ENCODE results near the gene SHISA4.
"Not testable (repeated sequence)": the region's sequence is repeated elsewhere in the genome, so short reads cannot be mapped to it uniquely, and the experiment has no call there.

Gene SHISA4

DNA sequence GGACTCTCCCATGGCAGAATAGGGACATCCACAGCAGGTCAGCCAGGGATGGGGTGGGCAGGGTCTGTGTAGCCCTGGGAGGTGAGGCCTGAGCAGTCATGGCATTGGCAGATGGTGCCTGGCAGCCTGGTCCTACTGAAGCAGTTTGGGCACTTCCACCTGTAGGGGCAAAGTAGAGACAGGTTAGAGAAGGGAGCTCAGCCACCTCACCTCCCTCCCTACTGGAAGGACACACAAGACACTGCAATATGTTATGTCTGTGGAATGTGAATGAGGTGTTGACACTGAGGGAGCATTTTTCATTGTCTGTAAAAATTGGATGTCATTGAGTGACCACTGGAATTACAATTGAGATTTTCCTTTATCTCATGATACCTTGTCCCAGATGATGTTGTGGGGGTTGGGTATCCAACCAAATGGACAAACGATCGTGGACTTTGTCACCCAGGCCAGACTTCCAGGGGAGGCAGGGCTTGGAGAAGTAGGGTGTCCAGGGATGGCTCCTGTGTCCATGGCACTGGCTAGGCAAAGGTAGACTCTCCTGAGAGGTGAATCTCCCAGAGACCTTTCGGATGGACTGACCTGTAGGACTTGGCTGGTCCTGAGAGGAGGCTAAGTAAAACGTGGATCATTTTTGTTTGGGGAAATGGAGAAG lies 9.7 kb downstream of the SHISA4 start:
- DNase-seq (ENCODE audit: low read depth, low spot score), result no peak

DNA sequence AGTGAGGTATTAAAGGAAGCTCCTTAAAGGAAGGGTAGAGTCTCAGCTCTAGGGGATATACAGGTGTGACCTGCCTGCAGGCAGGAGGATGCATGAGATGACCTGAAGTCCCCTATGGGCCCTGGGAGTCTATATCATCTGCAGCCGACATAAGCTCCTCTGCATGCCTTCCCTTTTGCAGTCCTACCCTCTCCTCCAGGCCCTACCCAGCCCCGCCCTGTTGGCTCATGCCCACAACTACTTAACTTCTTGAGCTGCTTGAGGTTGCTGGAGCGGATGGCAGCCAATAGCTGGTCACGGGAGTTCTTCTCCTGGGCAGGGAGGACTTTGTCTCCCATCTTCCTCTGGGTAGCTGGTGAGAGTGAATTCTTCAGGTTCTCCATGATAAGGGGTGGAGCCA lies 10.3 kb downstream of the SHISA4 start:
- DNase-seq (ENCODE audit: low read depth, low spot score), result no peak

DNA sequence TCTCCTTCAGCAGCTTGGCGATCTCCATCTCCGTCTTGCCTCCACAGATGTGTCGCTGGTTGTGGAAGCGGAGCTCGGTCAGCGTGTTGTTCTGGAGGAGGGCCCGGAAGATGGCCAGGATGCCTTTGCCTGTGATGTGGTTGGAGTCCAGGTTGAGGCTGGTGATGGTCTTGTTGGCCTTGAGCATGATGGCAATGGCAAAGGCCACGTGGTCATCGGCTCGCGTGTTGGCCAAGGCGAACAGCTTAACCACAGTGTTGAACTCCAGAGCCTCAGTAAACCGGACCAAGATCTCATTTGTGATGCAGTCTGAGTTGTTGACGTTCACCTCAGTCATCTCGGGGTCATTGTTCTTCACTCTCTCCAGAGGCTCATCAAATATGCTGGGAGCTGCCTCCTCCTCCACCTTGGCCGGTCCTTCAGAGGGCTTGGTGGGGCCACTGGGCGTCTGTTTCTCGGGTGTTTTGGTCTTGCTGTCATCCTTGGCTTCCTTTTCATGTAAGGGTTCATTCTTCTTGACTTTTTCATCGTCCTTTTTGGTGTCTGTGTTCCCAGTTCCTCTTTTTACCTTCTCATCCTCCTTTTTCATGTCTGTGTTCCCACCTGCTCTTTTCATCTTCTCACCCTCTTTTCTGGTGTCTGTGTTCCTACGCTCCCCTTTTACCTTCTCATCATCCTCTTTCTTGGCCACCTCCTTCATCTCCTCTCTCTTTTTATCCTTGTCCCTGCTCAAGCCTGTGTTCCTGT lies 11.2 kb downstream of the SHISA4 start:
- DNase-seq (ENCODE audit: low read depth, low spot score), result no peak

DNA sequence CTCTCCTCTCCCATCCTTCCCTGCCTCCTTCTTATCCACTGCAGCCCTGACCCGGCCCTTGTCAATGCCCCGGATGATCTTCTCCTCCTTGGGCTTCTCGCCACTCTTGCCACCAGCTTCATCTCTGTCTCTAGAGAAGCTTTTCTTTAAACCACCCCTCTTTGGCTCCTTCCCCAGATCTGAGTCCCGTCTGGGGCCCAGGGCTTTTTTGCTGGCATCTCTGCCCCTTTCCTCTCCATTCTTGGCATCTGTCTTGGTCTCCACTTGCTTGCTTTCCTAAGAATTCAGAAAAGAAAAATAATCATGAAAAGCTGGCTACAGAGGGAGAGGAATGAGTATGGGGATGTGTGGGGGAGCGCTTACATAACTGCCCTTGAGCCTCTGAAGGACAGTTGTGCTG lies 11.8 kb downstream of the SHISA4 start:
- DNase-seq (ENCODE audit: low read depth, low spot score), result no peak

DNA sequence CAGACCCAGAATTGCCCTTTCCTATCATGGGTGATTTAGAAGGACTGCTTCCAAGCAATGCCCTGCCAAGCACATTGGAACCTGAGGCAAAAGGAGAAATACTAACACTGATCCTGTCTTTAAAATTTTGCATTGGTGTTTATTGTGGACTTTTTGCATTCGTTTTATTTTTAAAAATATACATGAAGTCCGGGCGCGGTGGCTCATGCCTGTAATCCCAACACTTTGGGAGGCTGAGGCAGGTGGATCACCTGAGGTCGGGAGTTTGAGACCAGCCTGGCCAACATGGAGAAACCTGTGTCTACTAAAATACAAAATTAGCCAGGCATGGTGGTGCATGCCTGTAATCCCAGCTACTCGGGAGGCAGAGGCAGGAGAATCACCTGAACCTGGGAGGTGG lies 12.3 kb downstream of the SHISA4 start:
- not testable (repeated sequence) for DNase-seq (ENCODE audit: low read depth, low spot score)

DNA sequence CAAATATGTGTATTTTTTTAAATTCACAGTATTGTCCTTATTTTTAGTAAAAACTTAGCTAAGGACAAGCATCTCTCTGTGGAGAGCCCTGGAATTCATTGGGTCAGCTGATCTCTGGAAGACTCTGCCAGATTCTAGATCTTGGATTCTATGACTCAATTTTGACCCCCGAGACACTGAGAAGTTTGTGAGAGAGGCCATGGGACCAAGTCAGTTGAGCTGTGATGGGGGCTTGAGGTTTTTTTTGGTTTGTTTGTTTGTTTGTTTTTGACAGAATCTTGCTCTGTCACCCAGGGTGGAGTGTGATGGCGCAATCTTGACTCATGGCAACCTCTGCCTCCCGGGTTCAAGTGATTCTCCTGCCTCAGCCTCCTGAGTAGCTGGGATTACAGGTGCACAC lies 13.5 kb downstream of the SHISA4 start:
- DNase-seq (ENCODE audit: low read depth, low spot score), result no peak

DNA sequence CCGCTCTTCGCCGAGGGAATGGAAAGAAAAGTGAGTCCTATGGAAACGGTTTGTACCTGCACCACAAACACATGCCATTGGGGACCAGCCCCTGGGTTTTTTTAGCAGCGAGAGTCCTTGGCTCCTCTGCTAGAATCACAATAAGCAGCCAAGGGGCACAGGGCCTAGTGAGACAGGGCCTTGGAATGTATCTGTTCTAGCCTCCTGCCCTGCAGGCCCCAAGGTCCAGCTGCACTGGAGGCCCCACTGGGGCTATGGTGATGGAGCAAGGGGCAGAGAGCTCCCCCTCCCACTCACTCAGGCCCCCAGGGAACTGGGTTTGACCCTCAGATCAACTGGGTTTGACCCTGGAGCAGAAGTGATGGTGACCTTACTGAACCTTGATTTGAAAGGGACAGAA lies 14.4 kb downstream of the SHISA4 start:
- DNase-seq (ENCODE audit: low read depth, low spot score), result no peak

DNA sequence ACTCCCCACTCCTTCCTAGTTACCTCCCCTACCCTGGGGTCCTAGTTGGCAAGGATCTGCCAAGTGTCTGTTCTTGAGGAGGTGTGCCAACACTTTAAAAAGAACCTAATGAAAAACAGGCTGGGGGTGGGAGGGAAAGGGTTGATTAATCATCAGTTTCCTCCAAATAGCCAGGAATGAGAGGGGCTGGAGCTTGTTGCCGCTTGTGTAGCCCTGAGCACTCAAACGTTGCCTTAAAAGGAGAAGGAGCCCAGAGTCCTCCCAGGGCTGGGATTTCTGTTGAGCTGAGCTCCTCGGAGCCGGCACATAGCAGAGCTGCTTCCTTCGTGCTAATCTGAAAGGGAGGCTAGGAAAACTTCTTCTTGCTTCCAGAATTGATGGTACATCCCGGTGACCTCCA lies 15.9 kb downstream of the SHISA4 start:
- DNase-seq (ENCODE audit: low read depth, low spot score), result no peak

DNA sequence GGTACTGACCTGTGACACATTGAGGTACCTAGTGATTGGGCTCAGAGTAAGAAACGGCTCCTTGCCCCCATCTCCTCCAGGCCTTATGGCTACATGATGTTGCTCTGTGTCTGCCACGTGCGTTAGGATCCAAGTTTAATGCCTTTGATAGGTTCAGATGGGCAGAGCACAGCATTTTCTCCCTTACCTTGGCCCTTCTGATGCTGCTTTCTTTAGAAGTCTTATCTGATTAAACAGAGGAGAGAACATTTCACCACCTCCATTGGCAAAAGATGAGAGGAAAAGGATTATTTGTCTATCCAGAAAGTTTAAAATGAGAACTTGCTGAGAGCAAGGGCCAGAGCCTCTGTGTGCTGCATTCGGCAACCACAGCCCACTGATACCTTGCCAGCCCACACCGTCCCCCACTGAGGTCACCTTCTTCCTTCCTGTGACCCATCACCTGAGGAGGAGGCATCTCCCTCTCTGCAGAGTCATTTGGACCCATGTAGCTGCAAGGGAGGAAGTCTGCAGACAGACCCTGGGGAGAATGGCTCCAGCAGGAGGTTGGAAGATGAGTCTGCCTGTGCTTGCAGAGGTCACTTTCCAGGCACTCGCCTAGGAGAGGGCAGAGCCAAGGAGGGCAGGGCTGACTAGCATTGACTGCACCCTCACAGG lies 16.7 kb downstream of the SHISA4 start:
- DNase-seq (ENCODE audit: low read depth, low spot score), result no peak

DNA sequence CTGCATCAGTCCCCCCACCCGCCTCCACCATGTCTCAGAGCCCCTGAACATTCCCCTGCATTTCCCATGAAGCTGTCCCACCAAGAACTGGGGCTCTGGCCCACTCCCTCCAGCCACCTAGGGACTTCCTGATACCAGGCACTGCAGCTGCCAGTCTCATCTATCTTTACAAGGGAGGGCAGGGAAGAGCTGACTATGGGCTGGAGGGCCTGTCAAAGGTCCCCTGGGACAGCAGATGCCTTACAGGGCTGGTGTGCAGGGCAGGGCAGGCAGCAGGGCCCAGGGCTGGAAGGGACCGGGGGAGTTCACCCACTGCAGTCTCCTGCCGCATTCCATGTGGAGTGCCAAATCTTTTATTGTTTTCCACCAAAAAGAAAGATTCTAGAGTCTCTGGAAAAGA lies 17.6 kb downstream of the SHISA4 start:
- DNase-seq (ENCODE audit: low read depth, low spot score), result no peak

DNA sequence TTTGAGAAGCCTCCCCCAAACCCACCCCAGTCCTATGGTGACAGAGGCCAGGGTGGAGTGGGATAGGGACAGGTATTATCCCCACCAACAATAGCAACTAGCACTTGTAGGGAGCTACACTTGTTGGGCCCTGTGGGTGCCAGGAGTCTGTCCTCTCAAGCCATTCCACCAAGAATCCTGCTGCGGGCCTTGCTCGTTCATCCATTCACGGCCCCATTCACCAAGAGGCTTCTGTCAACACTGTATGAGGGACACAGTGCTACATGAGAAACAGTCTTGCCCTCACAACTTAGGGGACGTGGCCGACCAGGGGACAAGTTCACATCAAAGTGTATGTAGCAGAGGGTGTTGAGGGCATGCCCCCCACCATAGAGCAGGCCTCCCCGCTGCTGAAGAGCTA lies 18.9 kb downstream of the SHISA4 start:
- DNase-seq (ENCODE audit: low read depth, low spot score), result no peak

DNA sequence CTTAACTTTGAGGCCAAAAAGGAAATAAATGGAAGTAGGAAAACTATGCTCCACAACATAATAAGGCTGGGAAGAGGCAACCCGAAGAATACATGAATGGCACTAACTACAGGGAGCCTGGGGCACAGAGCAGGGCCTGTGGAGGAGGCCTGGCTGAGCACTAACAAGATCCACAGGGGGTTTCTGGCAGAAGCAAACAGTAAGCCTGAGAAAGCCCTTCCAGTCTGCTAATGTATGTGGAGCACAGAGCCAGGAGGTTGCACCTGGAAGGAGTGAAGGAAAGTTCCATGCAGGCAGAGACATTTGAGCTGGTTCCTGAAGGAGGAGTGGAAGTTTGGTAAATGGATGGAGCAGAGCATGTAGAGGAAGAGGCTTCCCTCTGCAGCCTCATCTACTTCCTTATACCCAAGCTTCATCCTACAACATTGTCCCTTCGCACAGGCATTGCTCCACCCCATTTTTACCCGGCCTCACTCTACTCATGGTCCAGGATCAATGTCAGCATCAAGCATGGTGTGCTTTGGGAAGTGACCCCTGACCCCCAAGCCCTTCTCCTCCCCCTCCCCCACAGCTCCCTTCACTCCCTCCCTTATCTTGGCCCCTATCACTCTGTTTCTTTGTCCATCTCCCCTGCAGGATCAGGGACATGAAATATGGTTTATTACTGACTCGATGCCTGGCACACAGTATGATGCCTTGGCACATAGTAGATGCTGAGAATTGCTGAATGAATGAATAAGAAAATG lies 23.3 kb downstream of the SHISA4 start:
- peak; percentile 79 for DNase-seq (ENCODE audit: low read depth, low spot score)

DNA sequence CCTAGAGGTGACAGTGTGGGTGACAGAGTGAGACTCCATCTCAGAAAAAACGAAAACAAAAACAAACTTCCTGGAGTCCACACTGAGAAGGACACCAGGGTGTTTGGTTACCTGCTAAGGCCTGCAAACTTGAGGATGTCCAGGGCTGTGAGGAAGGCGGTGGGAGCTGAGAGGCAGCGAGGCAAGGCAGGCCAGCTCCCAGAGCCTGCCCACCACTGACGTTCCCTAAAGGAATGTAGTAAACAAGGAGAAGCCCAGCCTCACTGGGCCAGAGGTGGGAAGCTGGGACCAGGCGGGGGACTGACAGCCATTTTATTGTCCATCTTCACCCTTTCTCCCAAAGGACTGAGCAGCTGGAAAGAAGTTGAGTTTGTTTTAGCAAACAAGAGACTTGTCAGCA lies 24.1 kb downstream of the SHISA4 start:
- no peak for DNase-seq (ENCODE audit: low read depth, low spot score)

DNA sequence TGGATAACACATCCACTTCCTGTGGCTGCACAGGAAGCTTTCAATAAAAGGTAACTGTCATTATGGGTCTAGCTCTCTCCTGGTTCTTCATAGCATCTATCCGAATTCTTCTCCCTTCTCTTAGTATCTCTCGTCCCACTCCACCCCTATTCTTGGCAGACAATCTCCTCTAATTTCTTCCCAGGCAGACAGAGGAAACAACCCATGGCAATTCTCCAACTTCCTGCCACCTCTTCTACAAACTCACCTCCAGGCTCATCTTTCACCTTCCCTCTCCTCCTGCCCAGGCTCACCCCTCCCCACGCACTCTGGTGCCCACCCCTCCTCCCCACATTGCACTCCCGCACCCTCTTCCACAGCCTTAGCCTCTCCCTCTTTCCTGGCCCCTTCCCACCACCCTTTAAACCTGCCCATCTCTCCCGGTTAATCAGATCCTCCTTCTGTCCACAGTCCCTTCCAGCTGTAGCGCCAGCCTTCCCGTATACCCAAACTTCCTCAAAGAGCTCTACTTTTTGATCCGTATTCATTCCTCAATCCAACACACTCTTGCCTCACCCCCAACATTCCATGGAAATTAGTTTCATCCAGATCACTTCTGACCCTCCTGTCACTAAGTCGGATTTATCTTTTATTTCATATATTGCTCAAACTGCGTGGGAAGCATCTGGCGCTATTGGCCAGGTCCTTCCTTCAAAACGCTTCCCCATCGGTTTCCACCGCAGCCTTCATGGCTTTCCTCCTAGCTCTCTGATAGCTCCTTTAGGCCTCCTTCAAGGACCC lies 25.9 kb downstream of the SHISA4 start:
- DNase-seq (ENCODE audit: low read depth, low spot score), result no peak

DNA sequence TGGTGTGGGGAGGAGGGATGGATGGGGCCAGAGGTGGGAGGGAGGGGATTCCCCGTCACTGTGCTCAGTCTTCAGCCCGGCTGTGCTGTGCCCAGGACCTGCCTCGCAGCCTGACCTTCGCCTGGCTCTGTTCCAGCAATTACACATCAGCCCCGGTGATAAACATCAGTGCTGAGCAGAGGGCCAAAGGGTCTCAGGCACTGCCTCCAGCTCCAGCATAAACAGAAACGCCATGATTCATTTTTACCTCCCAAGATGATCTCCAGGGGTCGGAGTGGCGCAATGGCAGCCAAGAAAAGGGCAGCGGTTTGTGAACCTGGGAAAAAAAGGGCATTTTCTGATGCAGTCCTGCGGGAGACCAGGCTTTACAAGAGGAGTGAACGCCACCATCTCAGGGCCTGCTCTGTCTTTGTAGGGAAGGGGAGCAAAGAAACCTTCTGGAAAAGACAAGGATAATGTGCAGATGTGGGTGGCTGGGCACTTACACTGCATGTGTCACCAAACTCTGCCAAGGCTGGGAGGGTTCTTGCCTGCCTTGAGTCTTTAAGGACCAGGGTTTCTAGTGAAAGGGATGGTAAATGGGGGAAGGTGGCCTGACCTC lies 28.1 kb downstream of the SHISA4 start:
- peak; percentile 91 for DNase-seq (ENCODE audit: low read depth, low spot score)

DNA sequence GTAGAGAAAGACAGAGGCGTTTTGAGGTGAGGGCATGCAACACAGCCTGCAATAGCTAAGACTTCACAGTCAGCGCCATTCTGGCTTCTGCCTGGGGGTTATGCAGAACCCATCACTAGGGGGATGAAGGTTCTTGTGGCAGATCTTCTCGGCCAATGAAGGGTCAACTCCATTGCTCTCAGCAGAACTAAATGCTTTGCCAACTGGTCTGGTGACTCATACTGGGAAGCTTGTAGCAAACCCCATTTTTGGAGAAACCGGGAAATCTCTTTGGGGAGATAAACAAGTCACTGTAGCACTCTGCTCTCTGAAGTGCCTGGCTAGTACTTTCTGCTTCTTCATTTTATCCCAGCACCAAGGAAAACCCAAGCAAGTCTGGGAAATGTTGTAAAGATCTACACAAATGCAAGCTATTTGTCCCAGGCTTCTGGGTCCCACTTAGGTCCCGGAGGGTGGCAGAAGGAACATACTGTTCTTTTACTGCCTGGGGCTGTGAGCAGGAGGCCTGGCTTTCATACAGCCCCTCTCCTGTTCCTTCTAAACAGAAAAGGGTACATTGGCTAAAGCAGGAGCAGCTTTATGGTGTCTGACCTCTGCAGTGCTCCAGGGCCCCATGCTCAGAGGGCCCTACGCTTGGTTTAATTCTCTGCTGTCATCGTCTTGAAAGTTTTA lies 28.8 kb downstream of the SHISA4 start:
- no peak for DNase-seq (ENCODE audit: low read depth, low spot score)

DNA sequence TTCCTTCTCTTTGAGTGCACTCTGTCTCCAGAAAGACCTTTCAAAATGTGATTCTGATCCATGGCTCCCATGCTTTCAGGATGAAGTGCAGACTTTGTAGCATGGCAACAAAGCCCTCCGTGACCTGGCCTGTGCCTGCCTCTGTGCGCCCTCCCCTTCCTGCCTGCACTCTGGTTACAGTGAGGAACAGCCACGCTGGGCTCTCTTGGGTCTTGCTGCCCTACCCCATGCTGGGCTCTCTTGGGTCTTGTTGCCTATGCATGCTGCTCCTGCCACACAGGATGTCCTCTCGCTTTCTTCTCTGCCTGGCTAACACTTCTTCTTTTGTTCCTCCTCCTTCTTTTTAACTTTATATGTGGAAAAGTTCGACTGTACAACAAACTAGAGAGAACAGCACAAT lies 29.6 kb downstream of the SHISA4 start:
- no peak for DNase-seq (ENCODE audit: low read depth, low spot score)

DNA sequence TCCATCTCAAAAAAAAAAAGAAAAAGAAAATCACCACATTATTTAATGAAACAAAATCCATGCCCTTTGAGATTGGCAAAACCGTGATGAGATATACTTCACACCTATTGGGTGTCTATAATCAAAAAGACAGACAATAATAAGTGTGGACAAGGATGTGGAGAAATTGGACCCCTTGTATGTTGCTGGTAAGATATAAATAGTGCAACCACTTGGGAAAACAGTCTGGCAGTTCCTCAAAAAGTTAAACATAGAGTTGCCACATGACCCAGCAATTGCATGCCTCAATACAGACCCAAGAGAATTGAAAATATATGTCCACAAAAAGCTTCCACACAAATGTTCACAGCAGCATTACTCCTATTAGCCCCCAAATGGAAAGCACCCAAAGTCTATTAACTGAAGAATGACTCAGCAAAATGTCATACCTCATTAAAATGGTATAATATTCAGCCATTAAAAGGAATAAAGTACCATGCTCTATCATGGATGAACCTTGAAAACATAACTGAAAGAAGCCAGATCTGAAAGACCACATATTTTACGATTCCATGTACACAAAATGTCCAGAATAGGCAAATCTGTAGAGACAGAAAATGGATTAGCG lies 33.4 kb downstream of the SHISA4 start:
- DNase-seq (ENCODE audit: low read depth, low spot score), result no peak

DNA sequence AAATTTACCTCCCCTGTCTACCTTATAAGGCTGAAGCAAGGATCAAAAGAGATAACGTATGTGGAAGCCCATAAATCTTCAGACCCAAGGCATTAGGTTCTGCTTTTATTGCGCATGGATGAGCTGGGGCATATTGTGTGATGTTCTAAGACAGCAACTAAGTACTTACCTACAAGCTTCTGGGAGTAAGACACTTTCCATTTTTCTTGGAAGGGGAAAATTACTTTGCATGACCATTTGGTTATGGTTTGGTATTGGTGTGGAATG lies 36.5 kb downstream of the SHISA4 start:
- DNase-seq (ENCODE audit: low read depth, low spot score), result no peak

DNA sequence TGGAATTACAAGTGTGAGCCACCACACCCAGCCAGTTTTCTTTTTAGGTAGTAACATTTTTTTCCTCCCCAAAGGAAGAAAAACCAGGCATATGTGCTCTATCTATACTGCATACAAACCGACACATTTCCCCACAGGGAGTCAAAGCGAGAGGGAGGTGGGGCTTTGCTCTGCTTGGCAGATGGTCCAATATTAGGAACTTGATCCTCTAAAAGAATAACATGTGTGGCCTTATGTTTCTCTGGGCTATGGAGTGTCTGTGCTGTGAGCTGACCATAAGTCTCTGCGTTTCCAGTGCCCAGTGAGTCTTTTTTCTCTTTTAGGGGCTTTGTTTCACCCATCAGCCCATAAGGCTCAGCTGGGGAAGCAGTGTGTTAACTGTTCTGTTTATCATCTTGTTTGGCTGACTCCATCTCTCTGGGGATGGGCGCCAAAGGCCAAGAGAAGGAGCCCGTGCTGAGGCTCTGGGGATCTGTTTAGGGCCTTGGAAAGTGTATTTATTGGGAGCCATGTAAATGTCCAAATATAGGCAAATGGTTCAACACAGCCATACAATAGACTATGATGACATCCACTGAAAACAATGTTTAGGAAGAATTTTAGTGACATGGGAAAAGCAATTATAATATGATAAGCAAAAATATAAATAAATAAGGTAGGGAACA lies 37.4 kb downstream of the SHISA4 start:
- DNase-seq (ENCODE audit: low read depth, low spot score), result no peak

All from smooth muscle cell of the brain vasculature (primary cell).